GM10266 (cell line): Measurements from ENCODE around the gene NR0B1.

Experiments
- DNase-seq: peaks from one replicate; pipeline ENCODE4 v3.0.0; 2012; ENCODE audit errors: extremely low spot score
- CTCF ChIP-seq: IDR thresholded peaks from 2 replicates; pipeline ENCODE4 v1.5.1; 2012; ENCODE audit warnings: mild to moderate bottlenecking, low read depth; ENCODE audit not compliant: control insufficient read depth, insufficient read depth; ENCODE audit errors: missing control alignments

NR0B1 gene

GRCh38 chrX:30301208-30301607 is 8.0 kb downstream of the NR0B1 start:
- no peak for DNase-seq
- TF ChIP-seq CTCF = no peak

- no peak for TF ChIP-seq CTCF
- no peak for DNase-seq
These were observed 12.6 kb downstream of the NR0B1 start for GRCh38 chrX:30296408-30297254.

- DNase-seq = no peak
- TF ChIP-seq CTCF = no peak
These were observed 25.6 kb downstream of the NR0B1 start for GRCh38 chrX:30283456-30284200.

- no peak for TF ChIP-seq CTCF
These were observed 26.7 kb downstream of the NR0B1 start for GRCh38 chrX:30282527-30282926.

GRCh38 chrX:30280428-30280827 is 28.8 kb downstream of the NR0B1 start:
- TF ChIP-seq CTCF = no peak
- no peak for DNase-seq

More at GRCh38 chrX:30282527-30282926, 26.7 kb downstream of the NR0B1 start:
- no peak for DNase-seq

- TF ChIP-seq CTCF = no peak
- DNase-seq = no peak
These were observed 30.8 kb downstream of the NR0B1 start for GRCh38 chrX:30278365-30278764.

- DNase-seq = no peak
- no peak for TF ChIP-seq CTCF
These were observed 33.7 kb downstream of the NR0B1 start for GRCh38 chrX:30275498-30275897.
